SK-N-SH treated with all-trans-retinoic acid at 6 μM for 48 hours (cell line): Measurements from ENCODE around the gene TGFBR3.

Experiments
- ARNTL ChIP-seq: fragments of 450-650 bp; formaldehyde crosslinking; IDR thresholded peaks from 2 replicates; pipeline ENCODE4 v1.5.0; 2020; ENCODE audit warnings: low read depth, mild to moderate bottlenecking, moderate library complexity, borderline replicate concordance
- ESRRG ChIP-seq: fragments of 250-450 bp; sonication (Bioruptor Pico); IDR thresholded peaks from 2 replicates; pipeline ENCODE4 v1.6.1; 2021; ENCODE audit warnings: mild to moderate bottlenecking
- GLIS3 ChIP-seq: fragments of 250-450 bp; sonication (Bioruptor Pico); IDR thresholded peaks from 2 replicates; pipeline ENCODE4 v1.5.0; 2020; ENCODE audit warnings: mild to moderate bottlenecking, moderate library complexity
- PPARA ChIP-seq: fragments of 250-450 bp; sonication (Bioruptor Pico); IDR thresholded peaks from 2 replicates; pipeline ENCODE4 v1.5.0; 2020; ENCODE audit warnings: mild to moderate bottlenecking, borderline replicate concordance
- TCF4 ChIP-seq: fragments of 250-450 bp; sonication (Bioruptor Pico); IDR thresholded peaks from 2 replicates; pipeline ENCODE4 v1.8.0; 2021; ENCODE audit warnings: mild to moderate bottlenecking, moderate library complexity, borderline replicate concordance
- ZFP3 ChIP-seq: fragments of 250-450 bp; sonication (Bioruptor Pico); IDR thresholded peaks from 2 replicates; pipeline ENCODE4 v1.5.0; 2020; ENCODE audit warnings: mild to moderate bottlenecking, moderate library complexity
- ZNF8 ChIP-seq: fragments of 450-650 bp; formaldehyde crosslinking; IDR thresholded peaks from 2 replicates; pipeline ENCODE4 v1.5.0; 2020; ENCODE audit warnings: mild to moderate bottlenecking, moderate library complexity
- TF ChIP-seq, protein P1 (sequence below): fragments of 250-450 bp; sonication (Bioruptor Pico); IDR thresholded peaks from 2 replicates; pipeline ENCODE4 v1.5.1; 2021; ENCODE audit warnings: mild to moderate bottlenecking, moderate library complexity
- TF ChIP-seq, protein P2 (sequence below): fragments of 250-450 bp; sonication (Bioruptor Pico); IDR thresholded peaks from 2 replicates; pipeline ENCODE4 v1.5.1; 2020; ENCODE audit warnings: low read depth, mild to moderate bottlenecking, moderate library complexity
- TF ChIP-seq, protein P3 (sequence below): fragments of 250-450 bp; sonication (Bioruptor Pico); IDR thresholded peaks from 2 replicates; pipeline ENCODE4 v1.8.0; 2021; ENCODE audit warnings: low read depth, mild to moderate bottlenecking, moderate library complexity, borderline replicate concordance

DNA sequence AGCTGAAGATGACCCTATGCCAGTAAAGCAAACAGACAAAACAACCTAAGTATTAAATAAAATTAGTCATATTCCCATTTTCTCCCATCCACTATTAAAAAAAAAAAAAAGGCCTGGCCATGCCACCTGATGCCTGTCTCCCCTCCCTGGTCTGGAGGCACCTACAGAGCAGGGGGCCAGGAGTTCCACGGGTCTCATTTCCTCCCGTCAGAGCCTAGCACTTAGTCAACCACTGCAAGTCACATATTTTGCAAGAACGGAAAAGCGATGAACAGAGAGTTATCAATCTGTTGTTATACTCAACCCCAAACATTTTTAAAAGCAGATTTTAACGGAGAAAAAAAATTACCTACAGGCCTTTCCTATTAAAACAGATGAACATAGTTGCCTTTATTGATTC is 59.3 kb downstream of the TGFBR3 start:
- no peak for TF ChIP-seq GLIS3
- no peak for TF ChIP-seq TCF4 (CRISPR knock-in tag)
- no peak for TF ChIP-seq ESRRG (CRISPR knock-in tag)
- TF ChIP-seq ZFP3 = no peak
- TF ChIP-seq, protein P1, sequence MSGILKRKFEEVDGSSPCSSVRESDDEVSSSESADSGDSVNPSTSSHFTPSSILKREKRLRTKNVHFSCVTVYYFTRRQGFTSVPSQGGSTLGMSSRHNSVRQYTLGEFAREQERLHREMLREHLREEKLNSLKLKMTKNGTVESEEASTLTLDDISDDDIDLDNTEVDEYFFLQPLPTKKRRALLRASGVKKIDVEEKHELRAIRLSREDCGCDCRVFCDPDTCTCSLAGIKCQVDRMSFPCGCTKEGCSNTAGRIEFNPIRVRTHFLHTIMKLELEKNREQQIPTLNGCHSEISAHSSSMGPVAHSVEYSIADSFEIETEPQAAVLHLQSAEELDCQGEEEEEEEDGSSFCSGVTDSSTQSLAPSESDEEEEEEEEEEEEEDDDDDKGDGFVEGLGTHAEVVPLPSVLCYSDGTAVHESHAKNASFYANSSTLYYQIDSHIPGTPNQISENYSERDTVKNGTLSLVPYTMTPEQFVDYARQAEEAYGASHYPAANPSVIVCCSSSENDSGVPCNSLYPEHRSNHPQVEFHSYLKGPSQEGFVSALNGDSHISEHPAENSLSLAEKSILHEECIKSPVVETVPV (CRISPR knock-in tag) = no peak
- no peak for TF ChIP-seq ZNF8
- no peak for TF ChIP-seq PPARA
- no peak for TF ChIP-seq ARNTL (CRISPR knock-in tag)
- TF ChIP-seq, protein P2, sequence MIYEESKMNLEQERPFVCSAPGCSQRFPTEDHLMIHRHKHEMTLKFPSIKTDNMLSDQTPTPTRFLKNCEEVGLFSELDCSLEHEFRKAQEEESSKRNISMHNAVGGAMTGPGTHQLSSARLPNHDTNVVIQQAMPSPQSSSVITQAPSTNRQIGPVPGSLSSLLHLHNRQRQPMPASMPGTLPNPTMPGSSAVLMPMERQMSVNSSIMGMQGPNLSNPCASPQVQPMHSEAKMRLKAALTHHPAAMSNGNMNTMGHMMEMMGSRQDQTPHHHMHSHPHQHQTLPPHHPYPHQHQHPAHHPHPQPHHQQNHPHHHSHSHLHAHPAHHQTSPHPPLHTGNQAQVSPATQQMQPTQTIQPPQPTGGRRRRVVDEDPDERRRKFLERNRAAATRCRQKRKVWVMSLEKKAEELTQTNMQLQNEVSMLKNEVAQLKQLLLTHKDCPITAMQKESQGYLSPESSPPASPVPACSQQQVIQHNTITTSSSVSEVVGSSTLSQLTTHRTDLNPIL (CRISPR knock-in tag) = no peak
- TF ChIP-seq, protein P3, sequence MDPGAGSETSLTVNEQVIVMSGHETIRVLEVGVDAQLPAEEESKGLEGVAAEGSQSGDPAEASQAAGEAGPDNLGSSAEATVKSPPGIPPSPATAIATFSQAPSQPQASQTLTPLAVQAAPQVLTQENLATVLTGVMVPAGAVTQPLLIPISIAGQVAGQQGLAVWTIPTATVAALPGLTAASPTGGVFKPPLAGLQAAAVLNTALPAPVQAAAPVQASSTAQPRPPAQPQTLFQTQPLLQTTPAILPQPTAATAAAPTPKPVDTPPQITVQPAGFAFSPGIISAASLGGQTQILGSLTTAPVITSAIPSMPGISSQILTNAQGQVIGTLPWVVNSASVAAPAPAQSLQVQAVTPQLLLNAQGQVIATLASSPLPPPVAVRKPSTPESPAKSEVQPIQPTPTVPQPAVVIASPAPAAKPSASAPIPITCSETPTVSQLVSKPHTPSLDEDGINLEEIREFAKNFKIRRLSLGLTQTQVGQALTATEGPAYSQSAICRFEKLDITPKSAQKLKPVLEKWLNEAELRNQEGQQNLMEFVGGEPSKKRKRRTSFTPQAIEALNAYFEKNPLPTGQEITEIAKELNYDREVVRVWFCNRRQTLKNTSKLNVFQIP (CRISPR knock-in tag) = no peak
